ENCODE measurements around the gene DENND4B. TPM values are rescaled to one million over a fixed set of nuclear protein-coding genes. Genes with fewer than 3 reads are reported as not detected.
"Not testable (repeated sequence)": the region's sequence is repeated elsewhere in the genome, so short reads cannot be mapped to it uniquely, and the experiment has no call there.

The DENND4B gene
- total and polyA plus RNA-seq, 2 donors from 2014 or later = 13.2 to 60.6 TPM

DNA sequence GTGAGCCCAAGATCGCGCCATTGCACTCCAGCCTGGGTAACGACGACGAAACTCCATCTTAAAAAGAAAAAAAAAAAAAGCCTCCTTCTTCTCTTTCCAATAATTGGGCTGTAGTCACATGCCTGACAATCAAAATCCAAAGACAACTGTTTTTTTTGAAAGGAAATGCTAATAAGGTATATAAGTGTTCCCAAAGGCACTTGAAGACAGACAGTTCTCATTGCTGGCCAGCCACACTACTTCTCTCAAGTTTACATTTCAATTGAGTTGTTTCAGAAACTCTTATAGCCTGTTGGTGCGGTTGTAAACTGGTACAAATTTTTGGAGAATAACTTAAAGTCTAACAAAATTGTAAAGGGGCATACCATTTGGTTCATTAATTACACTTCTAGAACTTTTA, 47.0 kb downstream of the DENND4B start:
- TF ChIP-seq, protein P1, sequence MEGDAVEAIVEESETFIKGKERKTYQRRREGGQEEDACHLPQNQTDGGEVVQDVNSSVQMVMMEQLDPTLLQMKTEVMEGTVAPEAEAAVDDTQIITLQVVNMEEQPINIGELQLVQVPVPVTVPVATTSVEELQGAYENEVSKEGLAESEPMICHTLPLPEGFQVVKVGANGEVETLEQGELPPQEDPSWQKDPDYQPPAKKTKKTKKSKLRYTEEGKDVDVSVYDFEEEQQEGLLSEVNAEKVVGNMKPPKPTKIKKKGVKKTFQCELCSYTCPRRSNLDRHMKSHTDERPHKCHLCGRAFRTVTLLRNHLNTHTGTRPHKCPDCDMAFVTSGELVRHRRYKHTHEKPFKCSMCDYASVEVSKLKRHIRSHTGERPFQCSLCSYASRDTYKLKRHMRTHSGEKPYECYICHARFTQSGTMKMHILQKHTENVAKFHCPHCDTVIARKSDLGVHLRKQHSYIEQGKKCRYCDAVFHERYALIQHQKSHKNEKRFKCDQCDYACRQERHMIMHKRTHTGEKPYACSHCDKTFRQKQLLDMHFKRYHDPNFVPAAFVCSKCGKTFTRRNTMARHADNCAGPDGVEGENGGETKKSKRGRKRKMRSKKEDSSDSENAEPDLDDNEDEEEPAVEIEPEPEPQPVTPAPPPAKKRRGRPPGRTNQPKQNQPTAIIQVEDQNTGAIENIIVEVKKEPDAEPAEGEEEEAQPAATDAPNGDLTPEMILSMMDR (IDR thresholded peaks at IDR 0.05; ENCODE audit: borderline replicate concordance, extremely low read depth, insufficient read depth) = no peak
- H3K4me1 ChIP-seq (ENCODE audit: control insufficient read depth in 2 of 3, insufficient read depth in 2 of 3, low read depth in 1 of 3, low read length in 3 of 3) = no peaks in the 10 kb centered on the region
- no peak overlapping the region for H3K27ac ChIP-seq (ENCODE audit: low read depth in 2 of 2, low read length in 2 of 2)
- no peaks in the 10 kb centered on the region for H3K9me3 ChIP-seq (ENCODE audit: control insufficient read depth in 2 of 3, insufficient read depth in 1 of 3, low read length in 3 of 3)
- DNase-seq = no peak
- no peak overlapping the region for H3K4me3 ChIP-seq (ENCODE audit: low read length in 3 of 3)
- H3K27me3 ChIP-seq (ENCODE audit: control insufficient read depth, insufficient read depth, low read length) = no peaks in the 10 kb centered on the region
- no peak overlapping the region for H3K9ac ChIP-seq (ENCODE audit: low read length in 3 of 3)
- no peak for FAIRE-seq
- intact Hi-C loops (cut with DNase I) = no loop called here
- H3K36me3 ChIP-seq (ENCODE audit: control insufficient read depth in 2 of 3, insufficient read depth in 3 of 3, low read length in 3 of 3) = peaks cover 0 to 5% (median 2%) of the 10 kb centered on the region in 3 donors

- H3K9ac ChIP-seq (ENCODE audit: low read length in 3 of 3); H3K36me3 ChIP-seq (ENCODE audit: control insufficient read depth in 2 of 3, insufficient read depth in 3 of 3, low read length in 3 of 3); H3K4me3 ChIP-seq (ENCODE audit: low read length in 3 of 3); H3K27me3 ChIP-seq (ENCODE audit: control insufficient read depth, insufficient read depth, low read length); H3K27ac ChIP-seq (ENCODE audit: low read depth in 2 of 2, low read length in 2 of 2); FAIRE-seq; H3K9me3 ChIP-seq (ENCODE audit: control insufficient read depth in 2 of 3, insufficient read depth in 1 of 3, low read length in 3 of 3); H3K4me1 ChIP-seq (ENCODE audit: control insufficient read depth in 2 of 3, insufficient read depth in 2 of 3, low read depth in 1 of 3, low read length in 3 of 3); DNase-seq; intact Hi-C loops (cut with DNase I): not testable (repeated sequence)
These were observed 50.7 kb downstream of the DENND4B start for GRCh38 chr1:153895866-153896265.

DNA sequence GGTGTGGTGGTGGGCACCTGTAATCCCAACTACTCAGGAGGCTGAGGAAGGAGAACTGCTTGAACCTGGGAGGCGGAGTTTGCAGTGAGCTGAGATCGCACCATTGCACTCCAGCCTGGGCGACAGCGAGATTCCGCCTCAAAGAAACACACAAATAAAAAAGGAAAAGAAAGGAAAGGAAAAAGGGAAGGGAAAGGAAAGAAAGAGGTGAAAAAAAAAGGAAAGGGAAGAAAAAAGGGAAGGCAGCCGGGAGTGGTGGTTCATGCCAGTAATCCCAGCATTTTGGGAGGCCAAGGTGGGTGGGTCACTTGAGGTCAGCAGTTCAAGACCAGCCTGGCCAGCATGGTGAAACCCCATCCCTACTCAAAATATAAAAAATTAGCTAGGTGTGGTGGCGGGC, 55.5 kb downstream of the DENND4B start:
- H3K27me3 ChIP-seq (ENCODE audit: control insufficient read depth, insufficient read depth, low read length); H3K9ac ChIP-seq (ENCODE audit: low read length in 3 of 3); H3K4me1 ChIP-seq (ENCODE audit: control insufficient read depth in 2 of 3, insufficient read depth in 2 of 3, low read depth in 1 of 3, low read length in 3 of 3); DNase-seq; H3K27ac ChIP-seq (ENCODE audit: low read depth in 2 of 2, low read length in 2 of 2); H3K9me3 ChIP-seq (ENCODE audit: control insufficient read depth in 2 of 3, insufficient read depth in 1 of 3, low read length in 3 of 3); H3K36me3 ChIP-seq (ENCODE audit: control insufficient read depth in 2 of 3, insufficient read depth in 3 of 3, low read length in 3 of 3); H3K4me3 ChIP-seq (ENCODE audit: low read length in 3 of 3); intact Hi-C loops (cut with DNase I); FAIRE-seq: not testable (repeated sequence)

GRCh38 chr1:153888533-153888932, 58.0 kb downstream of the DENND4B start:
- Histone ChIP-seq H3K4me1 (ENCODE audit: control insufficient read depth in 2 of 3, insufficient read depth in 2 of 3, low read depth in 1 of 3, low read length in 3 of 3) (no peaks in the 10 kb centered on the region), H3K27me3 (ENCODE audit: control insufficient read depth, insufficient read depth, low read length) (no peaks in the 10 kb centered on the region), H3K9ac (ENCODE audit: low read length in 3 of 3) (no peak overlapping the region), H3K36me3 (ENCODE audit: control insufficient read depth in 2 of 3, insufficient read depth in 3 of 3, low read length in 3 of 3) (peaks cover 0 to 5% (median 0%) of the 10 kb centered on the region in 3 donors), H3K27ac (ENCODE audit: low read depth in 2 of 2, low read length in 2 of 2) (no peak overlapping the region), H3K9me3 (ENCODE audit: control insufficient read depth in 2 of 3, insufficient read depth in 1 of 3, low read length in 3 of 3) (no peaks in the 10 kb centered on the region), H3K4me3 (ENCODE audit: low read length in 3 of 3) (no peak overlapping the region)
- intact Hi-C loops (cut with DNase I) = no loop called here
- DNase-seq (no peak), FAIRE-seq (no peak)
- TF ChIP-seq, protein P1 (IDR thresholded peaks at IDR 0.05; ENCODE audit: borderline replicate concordance, extremely low read depth, insufficient read depth) = no peak

GRCh38 chr1:153886127-153886526, 60.4 kb downstream of the DENND4B start:
- FAIRE-seq (no peak), DNase-seq (no peak)
- Histone ChIP-seq H3K36me3 (ENCODE audit: control insufficient read depth in 2 of 3, insufficient read depth in 3 of 3, low read length in 3 of 3) (no peaks in the 10 kb centered on the region), H3K4me1 (ENCODE audit: control insufficient read depth in 2 of 3, insufficient read depth in 2 of 3, low read depth in 1 of 3, low read length in 3 of 3) (peaks cover under 1 to 13% (median 7%) of the 10 kb centered on the region in 3 donors), H3K27ac (ENCODE audit: low read depth in 2 of 2, low read length in 2 of 2) (no peak overlapping the region), H3K27me3 (ENCODE audit: control insufficient read depth, insufficient read depth, low read length) (no peaks in the 10 kb centered on the region), H3K9me3 (ENCODE audit: control insufficient read depth in 2 of 3, insufficient read depth in 1 of 3, low read length in 3 of 3) (no peaks in the 10 kb centered on the region), H3K9ac (ENCODE audit: low read length in 3 of 3) (no peak overlapping the region), H3K4me3 (ENCODE audit: low read length in 3 of 3) (no peak overlapping the region)
- TF ChIP-seq, protein P1 (IDR thresholded peaks at IDR 0.05; ENCODE audit: borderline replicate concordance, extremely low read depth, insufficient read depth) = no peak
- intact Hi-C loops (cut with DNase I) = no loop called here

Data from kidney (tissue), 14 donors.